Osteocyte (in vitro differentiated cells): ENCODE results near the gene HS2ST1. TPM values are rescaled to one million over a fixed set of nuclear protein-coding genes. Genes with fewer than 3 reads are reported as not detected.

Experiments used
- DNase-seq: peaks from one replicate; pipeline ENCODE4 v3.0.0; 2021; ENCODE audit warnings: mixed read lengths; ENCODE audit not compliant: unreplicated experiment; ENCODE audit errors: extremely low spot score
- H3K27ac Mint-ChIP-seq: one replicate; pipeline ENCODE4 v1.8.0; 2021; ENCODE audit warnings: mild to moderate bottlenecking, mixed read lengths; ENCODE audit not compliant: unreplicated experiment
- H3K27me3 Mint-ChIP-seq: one replicate; pipeline ENCODE4 v1.8.0; 2021; ENCODE audit warnings: mixed read lengths; ENCODE audit not compliant: unreplicated experiment
- H3K36me3 Mint-ChIP-seq: one replicate; pipeline ENCODE4 v1.8.0; 2021; ENCODE audit warnings: mixed read lengths; ENCODE audit not compliant: unreplicated experiment
- H3K4me1 Mint-ChIP-seq: one replicate; pipeline ENCODE4 v1.8.0; 2021; ENCODE audit warnings: mixed read lengths; ENCODE audit not compliant: unreplicated experiment
- H3K4me3 Mint-ChIP-seq: one replicate; pipeline ENCODE4 v1.8.0; 2021; ENCODE audit warnings: mild to moderate bottlenecking, moderate library complexity, mixed read lengths; ENCODE audit not compliant: unreplicated experiment
- H3K9me3 Mint-ChIP-seq: one replicate; pipeline ENCODE4 v1.8.0; 2021; ENCODE audit warnings: mixed read lengths; ENCODE audit not compliant: unreplicated experiment
- CTCF ChIP-seq: fragments of 200-600 bp; sonication (generic); IDR thresholded peaks from 2 replicates; pipeline ENCODE4 v1.5.0; 2021; ENCODE audit warnings: antibody characterized with exemption, mild to moderate bottlenecking, moderate library complexity
- total RNA-seq: library from RNA; stranded (reverse); gene quantifications from 2 replicates; pipeline ENCODE4 v1.2.1, GENCODE V29; 2021

HS2ST1 gene
- total RNA-seq, 1 donor from 2014 or later = 26.8 TPM

GRCh38 chr1:86905875-86906274 is 8.6 kb upstream of the HS2ST1 start:
- no peaks in the 10 kb centered on the region for H3K9me3 Mint-ChIP-seq
- no peaks in the 10 kb centered on the region for H3K27me3 Mint-ChIP-seq
- H3K4me1 Mint-ChIP-seq = peaks cover 21% of the 10 kb centered on the region
- peaks cover 16% of the 10 kb centered on the region for H3K36me3 Mint-ChIP-seq
- no peak overlapping the region for H3K27ac Mint-ChIP-seq
- H3K4me3 Mint-ChIP-seq = no peak overlapping the region
- TF ChIP-seq CTCF = no peak
- no peak for DNase-seq

- H3K27me3 Mint-ChIP-seq = no peaks in the 10 kb centered on the region
- H3K9me3 Mint-ChIP-seq = no peaks in the 10 kb centered on the region
- peaks cover 16% of the 10 kb centered on the region for H3K36me3 Mint-ChIP-seq
- DNase-seq = no peak
- no peak overlapping the region for H3K27ac Mint-ChIP-seq
- H3K4me1 Mint-ChIP-seq = peaks cover 27% of the 10 kb centered on the region
- no peak for TF ChIP-seq CTCF
- no peak overlapping the region for H3K4me3 Mint-ChIP-seq
Measured at GRCh38 chr1:86906419-86906818, 8.0 kb upstream of the HS2ST1 start.

- Mint-ChIP-seq H3K4me1 (peaks cover 47% of the 10 kb centered on the region), H3K36me3 (peaks cover 11% of the 10 kb centered on the region), H3K27ac (peak overlapping the region; percentile 3), H3K27me3 (no peaks in the 10 kb centered on the region), H3K4me3 (no peak overlapping the region), H3K9me3 (no peaks in the 10 kb centered on the region)
- no peak for DNase-seq
- no peak for TF ChIP-seq CTCF
Measured at GRCh38 chr1:86912281-86912900, 2.0 kb upstream of the HS2ST1 start.

- Mint-ChIP-seq H3K9me3 (no peaks in the 10 kb centered on the region), H3K27ac (no peak overlapping the region), H3K4me1 (peaks cover 42% of the 10 kb centered on the region), H3K36me3 (peaks cover 6% of the 10 kb centered on the region), H3K27me3 (no peaks in the 10 kb centered on the region), H3K4me3 (no peak overlapping the region)
- no peak for TF ChIP-seq CTCF
- no peak for DNase-seq
Measured at GRCh38 chr1:86913399-86913895, 988 bp upstream of the HS2ST1 start.

- TF ChIP-seq CTCF = no peak
Measured at GRCh38 chr1:86913896-86914600, 387 bp upstream of the HS2ST1 start, which contains the start of gene SELENOF. Gene SELENOF (minus strand): TSS chr1:86914126. CDS start chr1:86914111, 15 bp downstream.

More at GRCh38 chr1:86913896-86914600, 387 bp upstream of the HS2ST1 start, which contains the start of gene SELENOF:
- Mint-ChIP-seq H3K4me3 (no peak within 1 kb of the TSS), H3K9me3 (no peaks in the 10 kb centered on the region), H3K4me1 (peaks cover 37% of the 10 kb centered on the region), H3K27me3 (no peaks in the 10 kb centered on the region), H3K27ac (no peak within 1 kb of the TSS), H3K36me3 (peaks cover 6% of the 10 kb centered on the region)
- DNase-seq = peak; percentile 99
